ENCODE data around the gene PRSS50.

PRSS50 gene

DNA sequence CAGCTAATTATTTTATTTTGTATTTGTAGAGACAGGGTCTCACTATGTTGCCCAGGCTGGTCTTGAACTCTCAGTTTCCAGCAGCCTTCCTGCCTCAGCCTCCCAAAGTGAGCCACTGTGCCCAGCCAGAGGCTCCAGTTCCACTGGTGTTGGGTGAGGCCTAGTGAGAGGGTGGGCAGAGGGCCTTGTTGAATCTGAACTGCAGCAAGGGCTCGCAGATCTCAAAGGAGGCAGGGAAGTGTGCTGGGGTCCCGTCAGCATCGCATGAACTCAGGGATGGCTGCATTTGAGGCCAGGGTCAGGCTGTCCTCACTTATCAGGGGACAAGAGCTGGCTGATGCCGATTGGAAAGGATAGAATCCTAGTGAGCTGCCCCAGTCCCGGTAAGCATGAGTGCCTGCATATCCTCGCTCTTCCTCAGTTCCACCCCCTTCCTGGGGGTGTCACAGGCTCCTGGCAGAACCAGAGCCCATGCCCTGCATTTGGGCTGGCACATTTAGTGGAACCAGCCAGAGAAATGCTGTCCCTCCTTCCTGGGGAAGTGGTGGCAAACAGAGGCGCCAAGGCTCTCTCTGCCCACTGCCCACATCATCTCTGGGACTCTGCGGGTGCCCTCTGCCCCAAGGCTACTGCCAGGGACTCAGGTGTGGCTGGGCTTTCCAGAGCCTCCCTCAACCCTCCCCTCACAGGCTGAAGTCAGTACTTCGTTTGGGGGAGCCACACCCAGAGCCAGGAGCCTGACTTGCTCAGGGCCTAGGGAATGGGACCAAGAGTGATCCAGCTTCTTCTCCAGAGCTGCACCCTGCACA, 48.3 kb downstream of the PRSS50 start:
- no peak overlapping the region for H3K27ac ChIP-seq
- TF ChIP-seq, protein P1, sequence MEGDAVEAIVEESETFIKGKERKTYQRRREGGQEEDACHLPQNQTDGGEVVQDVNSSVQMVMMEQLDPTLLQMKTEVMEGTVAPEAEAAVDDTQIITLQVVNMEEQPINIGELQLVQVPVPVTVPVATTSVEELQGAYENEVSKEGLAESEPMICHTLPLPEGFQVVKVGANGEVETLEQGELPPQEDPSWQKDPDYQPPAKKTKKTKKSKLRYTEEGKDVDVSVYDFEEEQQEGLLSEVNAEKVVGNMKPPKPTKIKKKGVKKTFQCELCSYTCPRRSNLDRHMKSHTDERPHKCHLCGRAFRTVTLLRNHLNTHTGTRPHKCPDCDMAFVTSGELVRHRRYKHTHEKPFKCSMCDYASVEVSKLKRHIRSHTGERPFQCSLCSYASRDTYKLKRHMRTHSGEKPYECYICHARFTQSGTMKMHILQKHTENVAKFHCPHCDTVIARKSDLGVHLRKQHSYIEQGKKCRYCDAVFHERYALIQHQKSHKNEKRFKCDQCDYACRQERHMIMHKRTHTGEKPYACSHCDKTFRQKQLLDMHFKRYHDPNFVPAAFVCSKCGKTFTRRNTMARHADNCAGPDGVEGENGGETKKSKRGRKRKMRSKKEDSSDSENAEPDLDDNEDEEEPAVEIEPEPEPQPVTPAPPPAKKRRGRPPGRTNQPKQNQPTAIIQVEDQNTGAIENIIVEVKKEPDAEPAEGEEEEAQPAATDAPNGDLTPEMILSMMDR (conservative IDR thresholded peaks at IDR 0.05), result no peak

DNA sequence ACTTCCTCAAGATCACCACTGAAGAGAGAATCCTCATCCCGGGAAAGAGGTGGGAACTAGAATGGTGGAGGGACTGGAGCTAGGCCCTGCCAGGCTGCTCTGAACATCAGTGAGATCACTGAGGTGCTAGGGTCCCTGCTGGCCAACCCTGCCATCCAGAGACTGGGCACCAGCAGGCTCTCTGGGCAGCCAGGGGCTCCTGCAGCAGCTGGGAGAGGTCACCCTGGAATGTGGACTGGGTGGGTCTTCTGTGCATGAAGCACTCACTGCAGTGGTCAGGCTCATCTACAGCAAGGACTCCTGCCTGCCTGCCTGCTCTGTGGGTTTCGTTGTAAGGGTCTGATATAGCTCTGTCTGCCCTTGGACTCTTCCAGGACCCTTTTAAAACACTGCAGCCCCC, 49.1 kb downstream of the PRSS50 start:
- H3K27ac ChIP-seq, result no peak overlapping the region
- TF ChIP-seq, protein P1 (conservative IDR thresholded peaks at IDR 0.05), result no peak

DNA sequence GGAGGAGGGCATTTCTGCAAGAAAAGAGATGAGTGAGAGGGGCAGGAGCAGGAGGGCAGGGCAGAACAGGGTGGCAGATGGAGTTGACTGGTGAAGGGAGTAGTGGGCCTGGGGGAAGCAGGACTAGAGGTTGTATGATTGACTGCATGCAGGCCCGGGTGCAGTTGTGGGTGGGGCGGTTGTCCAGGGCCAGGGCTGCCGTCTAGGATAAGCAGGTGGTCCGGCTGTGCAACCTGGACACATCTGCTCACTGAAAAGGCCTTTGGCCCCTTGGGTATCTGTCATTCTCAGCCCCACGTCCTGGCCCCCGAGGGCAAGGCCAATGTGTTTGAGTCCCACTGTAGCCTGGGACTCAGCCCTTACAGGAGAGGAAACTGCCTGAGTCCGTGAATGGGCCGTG, 49.6 kb downstream of the PRSS50 start:
- H3K27ac ChIP-seq, result no peak overlapping the region
- TF ChIP-seq, protein P1 (conservative IDR thresholded peaks at IDR 0.05), result no peak

DNA sequence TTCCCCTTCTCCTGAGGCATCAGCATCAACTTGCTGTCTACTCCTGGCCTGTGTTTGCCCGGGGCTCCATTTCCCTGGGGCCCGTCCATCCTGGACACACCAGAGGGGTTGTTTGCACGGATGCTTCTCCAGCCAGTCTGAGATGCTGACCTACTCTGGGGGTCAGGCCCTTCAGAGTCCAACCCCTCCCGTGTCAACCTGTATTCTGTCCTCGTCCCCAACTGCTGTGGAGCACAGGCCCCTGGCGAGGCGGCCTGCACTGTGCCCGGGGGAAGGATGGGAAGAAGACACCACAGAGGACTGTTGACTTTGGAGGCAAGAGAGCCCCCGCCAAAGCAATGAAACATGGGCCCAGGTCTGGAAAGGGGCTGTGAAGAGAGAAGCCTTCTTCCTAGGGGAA, 50.0 kb downstream of the PRSS50 start:
- TF ChIP-seq, protein P1 (conservative IDR thresholded peaks at IDR 0.05), result no peak

DNA sequence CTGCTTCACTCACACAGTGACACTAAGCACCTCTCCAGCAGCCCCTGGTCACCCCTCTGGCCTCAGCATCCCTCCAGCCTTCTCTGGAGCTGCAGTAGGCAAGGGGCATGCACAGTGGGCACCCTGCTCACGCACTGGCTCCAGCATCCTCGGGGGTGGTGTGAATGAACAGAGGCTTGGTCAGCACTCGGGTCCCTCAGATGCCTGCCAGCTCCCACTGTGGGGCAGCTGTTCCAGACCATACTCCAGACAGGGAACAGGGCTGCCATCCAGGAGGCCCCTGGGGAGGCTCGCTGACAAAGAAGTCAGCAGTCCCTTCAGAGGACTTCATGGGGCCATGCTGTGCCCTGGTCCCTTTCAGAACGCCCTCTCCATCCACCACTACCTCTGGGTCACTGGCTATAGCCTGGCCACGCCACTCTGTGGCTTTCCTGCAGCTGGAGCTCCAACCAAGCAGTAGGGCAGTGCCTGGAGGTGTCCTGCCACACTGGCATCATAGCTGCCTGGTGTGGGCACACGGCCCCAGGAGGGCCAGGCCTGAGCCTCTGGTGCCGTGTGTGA, 50.5 kb downstream of the PRSS50 start:
- TF ChIP-seq, protein P1 (conservative IDR thresholded peaks at IDR 0.05), result no peak
- H3K27ac ChIP-seq, result peak overlapping the region; percentile 91

More for the DNA sequence above, 50.0 kb downstream of the PRSS50 start:
- H3K27ac ChIP-seq, result peak overlapping the region; percentile 91

DNA sequence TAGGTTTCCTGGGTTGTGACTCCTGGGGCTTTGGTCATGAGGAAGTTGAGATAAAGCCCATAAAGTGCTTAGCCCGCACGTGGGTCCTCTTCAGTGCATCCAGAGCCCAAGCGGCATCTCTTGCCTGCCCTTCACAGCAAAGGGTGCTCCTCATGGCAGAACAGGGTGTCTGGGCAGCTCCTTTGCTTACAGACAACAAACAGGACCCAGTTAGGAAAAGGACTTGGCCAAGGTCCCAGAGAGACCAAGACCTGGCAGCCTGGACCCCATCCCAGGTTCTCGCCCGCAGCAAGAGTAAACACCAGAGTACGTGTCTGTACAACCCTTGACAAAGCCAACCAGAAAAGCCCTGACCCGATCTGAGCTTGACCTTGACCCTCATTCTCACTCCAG, 51.2 kb downstream of the PRSS50 start:
- peak overlapping the region; percentile 91 for H3K27ac ChIP-seq
- TF ChIP-seq, protein P1 (conservative IDR thresholded peaks at IDR 0.05), result no peak

DNA sequence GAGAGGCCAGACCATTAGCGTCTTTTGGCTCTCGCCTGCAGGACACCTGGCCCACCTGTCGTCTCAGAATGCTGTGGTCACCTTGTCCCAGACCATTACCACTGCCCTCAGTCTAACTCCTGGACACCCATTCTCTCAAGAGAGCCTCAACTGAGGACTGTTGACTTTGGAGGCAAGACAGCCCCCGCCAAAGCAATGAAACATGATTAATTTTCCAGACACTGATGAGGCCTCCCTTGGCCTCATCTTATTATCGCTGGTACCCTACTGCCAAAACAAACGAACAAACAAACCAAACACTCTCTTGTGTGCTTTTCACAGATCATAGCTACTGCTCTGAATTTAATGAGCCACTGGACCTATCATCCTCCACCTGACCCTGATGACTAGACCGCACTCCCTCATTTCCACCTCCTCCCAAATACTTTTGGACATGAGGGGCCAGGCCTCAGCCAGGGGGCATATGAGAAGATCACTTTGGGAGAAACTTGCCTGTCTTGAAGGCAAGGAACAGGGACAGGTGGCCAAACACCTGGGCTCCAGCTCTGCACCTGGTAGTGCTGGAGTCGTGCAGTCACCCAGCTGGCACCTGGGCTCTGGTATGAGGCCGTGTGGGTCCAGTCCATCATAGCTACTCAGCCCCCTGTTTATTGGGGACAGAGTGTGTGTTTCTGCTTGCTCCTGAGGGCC, 51.8 kb downstream of the PRSS50 start:
- H3K27ac ChIP-seq, result peak overlapping the region; percentile 91
- TF ChIP-seq, protein P1 (conservative IDR thresholded peaks at IDR 0.05), result no peak

All from VCaP (cell line).